ENCODE results near the gene MYCBPAP. TPM values are rescaled to one million over a fixed set of nuclear protein-coding genes. Genes with fewer than 3 reads are reported as not detected.
A peak's percentile ranks its signal among the peaks of the same experiment; 100 is the strongest.

Gene MYCBPAP
- total RNA-seq, 1 experiment from 2014 or later, result 0.52 TPM

GRCh38 chr17:50461550-50462132 is 46.6 kb upstream of the MYCBPAP start:
- H3K27me3 Mint-ChIP-seq (ENCODE audit: unreplicated experiment), result no peaks in the 10 kb centered on the region
- TF ChIP-seq CTCF (IDR thresholded peaks at IDR 0.05; ENCODE audit: unreplicated experiment), result no peak
- no peak overlapping the region for H3K4me3 Mint-ChIP-seq (ENCODE audit: low read depth, unreplicated experiment)
- H3K27ac Mint-ChIP-seq (ENCODE audit: unreplicated experiment), result no peak overlapping the region
- DNase-seq, result no peak
- H3K4me1 Mint-ChIP-seq (ENCODE audit: low read depth, unreplicated experiment), result peaks cover 20% of the 10 kb centered on the region
- intact Hi-C loops (cut with micrococcal nuclease; ENCODE audit: unreplicated experiment), result no loop called here
- BruUV-seq (replicated peaks), result no TSS peak
- peaks cover 34% of the 10 kb centered on the region for H3K36me3 Mint-ChIP-seq (ENCODE audit: insufficient read depth, unreplicated experiment)
- no peaks in the 10 kb centered on the region for H3K9me3 Mint-ChIP-seq (ENCODE audit: low read depth, unreplicated experiment)
- CTCF ChIA-PET, result no interaction called here

GRCh38 chr17:50462446-50462845 is 45.8 kb upstream of the MYCBPAP start:
- no peaks in the 10 kb centered on the region for H3K9me3 Mint-ChIP-seq (ENCODE audit: low read depth, unreplicated experiment)
- peaks cover 23% of the 10 kb centered on the region for H3K4me1 Mint-ChIP-seq (ENCODE audit: low read depth, unreplicated experiment)
- no peak overlapping the region for H3K4me3 Mint-ChIP-seq (ENCODE audit: low read depth, unreplicated experiment)
- CTCF ChIA-PET, result no interaction called here
- intact Hi-C loops (cut with micrococcal nuclease; ENCODE audit: unreplicated experiment), result no loop called here
- no TSS peak for BruUV-seq (replicated peaks)
- no peak for DNase-seq
- H3K27ac Mint-ChIP-seq (ENCODE audit: unreplicated experiment), result no peak overlapping the region
- H3K36me3 Mint-ChIP-seq (ENCODE audit: insufficient read depth, unreplicated experiment), result peaks cover 38% of the 10 kb centered on the region
- TF ChIP-seq CTCF (IDR thresholded peaks at IDR 0.05; ENCODE audit: unreplicated experiment), result no peak
- H3K27me3 Mint-ChIP-seq (ENCODE audit: unreplicated experiment), result no peaks in the 10 kb centered on the region

- no TSS peak for BruUV-seq (replicated peaks)
- Mint-ChIP-seq H3K27me3 (ENCODE audit: unreplicated experiment) (no peaks in the 10 kb centered on the region), H3K27ac (ENCODE audit: unreplicated experiment) (no peak overlapping the region), H3K4me1 (ENCODE audit: low read depth, unreplicated experiment) (peaks cover 11% of the 10 kb centered on the region), H3K36me3 (ENCODE audit: insufficient read depth, unreplicated experiment) (peaks cover 43% of the 10 kb centered on the region), H3K4me3 (ENCODE audit: low read depth, unreplicated experiment) (no peak overlapping the region), H3K9me3 (ENCODE audit: low read depth, unreplicated experiment) (no peaks in the 10 kb centered on the region)
- DNase-seq, result no peak
- no peak for TF ChIP-seq CTCF (IDR thresholded peaks at IDR 0.05; ENCODE audit: unreplicated experiment)
- intact Hi-C loops (cut with micrococcal nuclease; ENCODE audit: unreplicated experiment), result no loop called here
- CTCF ChIA-PET, result no interaction called here
Measured at GRCh38 chr17:50464121-50464520, 44.1 kb upstream of the MYCBPAP start.

GRCh38 chr17:50464736-50465135 is 43.5 kb upstream of the MYCBPAP start:
- CTCF ChIA-PET, result no interaction called here
- intact Hi-C loops (cut with micrococcal nuclease; ENCODE audit: unreplicated experiment), result no loop called here

More at GRCh38 chr17:50464736-50465135, 43.5 kb upstream of the MYCBPAP start:
- Mint-ChIP-seq H3K9me3 (ENCODE audit: low read depth, unreplicated experiment) (no peaks in the 10 kb centered on the region), H3K4me1 (ENCODE audit: low read depth, unreplicated experiment) (peaks cover 9% of the 10 kb centered on the region), H3K27me3 (ENCODE audit: unreplicated experiment) (no peaks in the 10 kb centered on the region), H3K27ac (ENCODE audit: unreplicated experiment) (peak overlapping the region; percentile 25), H3K36me3 (ENCODE audit: insufficient read depth, unreplicated experiment) (peaks cover 44% of the 10 kb centered on the region), H3K4me3 (ENCODE audit: low read depth, unreplicated experiment) (no peak overlapping the region)
- BruUV-seq (replicated peaks), result no TSS peak
- TF ChIP-seq CTCF (IDR thresholded peaks at IDR 0.05; ENCODE audit: unreplicated experiment), result no peak
- no peak for DNase-seq
